Activated CD4-positive, alpha-beta T cell treated with anti-CD3 and anti-CD28 coated beads, Interleukin-2, amount 10 ng/mL, durations not matched to agents 24 days and 14 days (primary cell): Measurements from ENCODE around the gene BLMH. TPM values are rescaled to one million over a fixed set of nuclear protein-coding genes. Genes with fewer than 3 reads are reported as not detected.

Experiments
- DNase-seq: peaks from one replicate; pipeline ENCODE4 v3.0.0; 2022
- H3K27ac Mint-ChIP-seq: one replicate; pipeline ENCODE4 v1.8.0; 2022; ENCODE audit warnings: mild to moderate bottlenecking, mixed read lengths
- H3K27me3 Mint-ChIP-seq: one replicate; pipeline ENCODE4 v1.8.0; 2022; ENCODE audit warnings: mixed read lengths
- H3K36me3 Mint-ChIP-seq: one replicate; pipeline ENCODE4 v1.8.0; 2022; ENCODE audit warnings: low read depth, mild to moderate bottlenecking, mixed read lengths
- H3K4me1 Mint-ChIP-seq: one replicate; pipeline ENCODE4 v1.8.0; 2021; ENCODE audit warnings: mixed read lengths
- H3K4me3 Mint-ChIP-seq: one replicate; pipeline ENCODE4 v1.8.0; 2022; ENCODE audit warnings: mild to moderate bottlenecking, moderate library complexity, mixed read lengths
- H3K9me3 Mint-ChIP-seq: one replicate; pipeline ENCODE4 v1.8.0; 2021; ENCODE audit warnings: mixed read lengths
- intact Hi-C: fragments of 100-400 bp; cut with micrococcal nuclease; formaldehyde crosslinking; loops from one replicate; pipeline ENCODE4 v1.15.1; 2023
- total RNA-seq: library from RNA; stranded (reverse); gene quantifications from 2 replicates; pipeline ENCODE4 v1.2.3, GENCODE V29; 2022

The BLMH gene
- 68.2 and 72.8 TPM in 2 replicates for total RNA-seq

DNA sequence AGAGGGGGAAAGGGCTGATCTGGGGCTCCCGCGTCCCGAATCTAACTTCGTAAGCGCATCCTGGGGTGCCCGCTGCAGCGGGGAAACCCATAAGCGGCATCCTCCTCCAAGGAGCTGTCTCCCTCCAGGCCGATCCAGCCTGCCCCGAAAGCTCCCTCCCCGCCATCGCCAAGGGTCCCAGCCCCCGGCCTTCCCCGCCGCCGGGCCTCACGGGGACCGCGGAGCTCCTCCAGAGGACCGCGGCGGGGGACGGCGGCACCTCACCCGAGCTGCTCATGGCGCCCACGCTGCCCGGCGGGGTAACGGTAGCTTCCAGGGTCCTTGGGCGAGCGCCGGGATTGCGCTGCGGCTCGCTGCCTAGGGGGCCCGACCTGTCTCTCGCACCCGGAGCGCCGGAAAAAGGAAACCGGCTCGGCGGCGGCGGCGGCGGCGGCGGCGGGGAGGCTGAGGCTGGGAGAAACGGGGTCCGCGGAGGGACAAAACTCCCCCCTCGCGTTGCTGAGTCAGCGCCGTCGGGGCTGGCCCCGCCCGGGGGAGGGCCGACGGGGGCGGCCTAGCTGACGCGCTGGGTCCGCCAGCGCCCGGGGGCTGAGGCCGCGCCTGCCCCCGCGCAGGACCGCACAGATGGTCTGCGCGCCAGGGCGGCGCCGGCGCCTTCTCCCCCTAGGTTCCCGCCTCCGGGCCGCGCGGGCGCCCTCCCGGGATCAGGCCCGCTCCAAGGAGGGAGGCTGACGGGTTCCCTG, at the start of gene BLMH:
Gene BLMH, minus strand, starts transcription at position 402 of the 743 bp plus-strand sequence. Its CDS starts 125 bp downstream, at position 277.
- no peaks in the 10 kb centered on the region for H3K27me3 Mint-ChIP-seq

GRCh38 chr17:30340801-30341356, 49.1 kb upstream of the BLMH start:
- peaks cover 4% of the 10 kb centered on the region for H3K9me3 Mint-ChIP-seq
- H3K27me3 Mint-ChIP-seq: peaks cover 8% of the 10 kb centered on the region
- H3K27ac Mint-ChIP-seq: no peak overlapping the region
- H3K36me3 Mint-ChIP-seq: no peaks in the 10 kb centered on the region
- no peak for DNase-seq
- H3K4me3 Mint-ChIP-seq: no peak overlapping the region
- H3K4me1 Mint-ChIP-seq: peaks cover 22% of the 10 kb centered on the region
- intact Hi-C loops: loop anchor here (2.0 kb wide), 3 partner anchors 22 to 136 kb away; partner anchors contain the start of gene GOSR1

More for the DNA sequence above, at the start of gene BLMH:
- Mint-ChIP-seq H3K4me3 (peak within 1 kb of the TSS; percentile 91), H3K36me3 (peaks cover 17% of the 10 kb centered on the region), H3K4me1 (peaks cover 15% of the 10 kb centered on the region), H3K27ac (peak within 1 kb of the TSS; percentile 91), H3K9me3 (no peaks in the 10 kb centered on the region)
- intact Hi-C loops: loop anchor here (1.0 to 5.0 kb wide), 2 partner anchors 41 to 174 kb away; partner anchors contain the start of gene NSRP1
- peak; percentile 96 for DNase-seq

DNA sequence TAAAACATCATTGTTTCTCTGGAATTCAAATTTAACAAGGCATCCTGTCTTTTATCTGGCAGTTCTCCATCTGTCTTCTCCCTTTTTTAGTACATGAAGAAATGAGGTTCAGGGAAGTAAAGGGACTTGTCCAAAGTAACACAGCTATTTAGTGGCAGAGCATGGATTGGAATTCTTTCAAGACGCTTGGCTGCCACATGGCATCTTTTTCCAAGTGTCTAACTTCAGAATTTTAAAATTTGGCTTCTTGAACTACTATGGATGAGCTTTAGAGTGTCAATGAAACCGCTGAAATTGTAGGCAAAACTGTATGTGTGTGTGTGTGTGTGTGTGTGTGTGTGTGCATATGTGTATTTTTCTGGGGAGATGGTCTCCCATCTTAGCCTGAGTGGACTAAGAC, 47.3 kb upstream of the BLMH start:
- no peak for DNase-seq
- intact Hi-C loops: no loop called here
- H3K36me3 Mint-ChIP-seq: no peaks in the 10 kb centered on the region
- no peak overlapping the region for H3K4me3 Mint-ChIP-seq
- H3K27me3 Mint-ChIP-seq: peaks cover 8% of the 10 kb centered on the region
- peaks cover 18% of the 10 kb centered on the region for H3K4me1 Mint-ChIP-seq
- no peak overlapping the region for H3K27ac Mint-ChIP-seq
- H3K9me3 Mint-ChIP-seq: peaks cover 4% of the 10 kb centered on the region

DNA sequence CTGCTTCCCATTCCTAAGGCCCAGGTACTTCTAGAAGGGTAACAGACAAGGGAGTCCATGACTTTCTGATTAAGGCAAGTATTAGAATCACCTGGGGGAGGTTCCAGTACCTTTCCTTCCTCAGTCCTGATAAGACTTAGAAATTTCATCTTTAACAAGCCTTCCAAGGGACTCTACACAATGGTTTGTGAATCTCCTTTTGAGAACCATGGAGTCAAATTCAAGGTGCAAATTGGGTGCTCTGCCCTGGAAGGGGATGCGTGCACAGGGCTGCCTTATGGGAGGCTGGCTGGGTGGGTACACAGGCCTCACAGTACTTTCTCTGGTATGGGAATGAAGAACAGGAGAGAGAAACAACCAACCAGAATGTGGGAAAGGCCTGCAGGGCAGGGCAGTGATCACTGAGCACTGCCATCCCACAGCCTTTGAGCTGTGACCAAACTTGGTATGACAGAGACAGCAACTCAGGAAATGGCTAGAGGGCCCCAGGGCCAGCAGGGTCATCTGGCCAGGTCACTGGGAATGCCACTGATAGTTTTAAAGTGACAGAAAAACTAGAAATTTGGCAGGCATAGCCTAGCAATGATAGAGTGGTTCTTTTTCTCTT, 45.8 kb upstream of the BLMH start:
- intact Hi-C loops: no loop called here

GRCh38 chr17:30336369-30337171, 44.8 kb upstream of the BLMH start:
- H3K27me3 Mint-ChIP-seq: peaks cover 8% of the 10 kb centered on the region

More for the DNA sequence above, 45.8 kb upstream of the BLMH start:
- no peaks in the 10 kb centered on the region for H3K36me3 Mint-ChIP-seq
- H3K27me3 Mint-ChIP-seq: peaks cover 8% of the 10 kb centered on the region
- peaks cover 4% of the 10 kb centered on the region for H3K9me3 Mint-ChIP-seq
- H3K27ac Mint-ChIP-seq: no peak overlapping the region
- no peak for DNase-seq
- H3K4me1 Mint-ChIP-seq: peaks cover 28% of the 10 kb centered on the region
- no peak overlapping the region for H3K4me3 Mint-ChIP-seq

GRCh38 chr17:30334421-30334820, 42.7 kb upstream of the BLMH start:
- Mint-ChIP-seq H3K4me1 (peaks cover 40% of the 10 kb centered on the region), H3K4me3 (no peak overlapping the region), H3K27me3 (peaks cover 7% of the 10 kb centered on the region), H3K9me3 (peaks cover 4% of the 10 kb centered on the region), H3K27ac (no peak overlapping the region), H3K36me3 (no peaks in the 10 kb centered on the region)
- no peak for DNase-seq
- intact Hi-C loops: no loop called here

More at GRCh38 chr17:30336369-30337171, 44.8 kb upstream of the BLMH start:
- Mint-ChIP-seq H3K9me3 (peaks cover 4% of the 10 kb centered on the region), H3K4me3 (no peak overlapping the region), H3K4me1 (peaks cover 33% of the 10 kb centered on the region), H3K27ac (no peak overlapping the region), H3K36me3 (no peaks in the 10 kb centered on the region)
- intact Hi-C loops: loop anchor here (1.0 kb wide), 2 partner anchors 211 to 232 kb away; no protein-coding TSS in a partner anchor
- DNase-seq: peak; percentile 88

DNA sequence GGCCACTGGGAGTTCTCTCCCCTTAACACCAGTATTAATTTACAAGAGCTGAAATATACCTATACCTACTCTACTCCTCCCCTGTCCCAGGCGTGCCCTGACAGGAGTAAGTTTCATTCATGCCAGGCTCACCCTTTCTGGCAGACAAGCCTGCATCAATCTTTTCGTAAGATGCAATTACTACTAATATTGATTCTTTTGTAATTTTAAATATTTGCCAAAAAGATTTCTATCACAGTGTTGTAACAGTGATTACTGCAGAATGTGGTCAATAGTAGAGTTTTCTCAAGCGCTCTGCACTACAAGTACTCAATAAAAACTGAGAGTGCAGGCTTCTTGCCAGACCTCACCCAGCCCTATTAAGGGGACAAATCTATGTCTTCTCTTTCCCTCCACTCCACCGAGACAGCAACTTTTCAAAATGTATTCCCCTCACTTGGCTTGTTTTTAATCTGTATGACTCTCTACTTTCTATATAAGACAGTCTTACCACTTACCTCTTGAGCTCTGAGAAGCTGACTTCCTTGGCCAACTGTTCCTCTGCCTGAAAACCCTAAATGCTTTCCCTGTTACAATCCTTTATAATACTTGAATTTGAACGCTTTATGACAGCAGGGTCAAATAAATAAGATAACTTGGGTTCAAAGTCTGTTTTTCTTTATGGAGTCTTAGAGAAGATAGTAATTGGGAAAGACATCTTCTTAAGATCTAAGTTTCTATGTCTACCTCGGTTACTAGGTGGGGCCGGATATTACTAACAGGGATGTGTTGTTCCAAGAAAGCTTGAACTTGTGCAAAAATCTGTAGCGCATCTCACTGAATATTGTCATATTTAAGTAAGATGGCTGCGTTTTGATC, 42.0 kb upstream of the BLMH start, which contains the start of gene TMIGD1:
Gene TMIGD1, minus strand, starts transcription at position 555 of the 858 bp plus-strand sequence. CDS start 1,924 bp downstream, outside the sequence.
- peaks cover 6% of the 10 kb centered on the region for H3K27me3 Mint-ChIP-seq
- intact Hi-C loops: loop anchor here (2.0 kb wide), 1 partner anchor 217 kb away; the partner anchor contains the start of gene NSRP1
- DNase-seq: no peak
- H3K27ac Mint-ChIP-seq: peak within 1 kb of the TSS; percentile 75
- H3K4me1 Mint-ChIP-seq: peaks cover 40% of the 10 kb centered on the region
- H3K9me3 Mint-ChIP-seq: peaks cover 4% of the 10 kb centered on the region
- no peaks in the 10 kb centered on the region for H3K36me3 Mint-ChIP-seq
- H3K4me3 Mint-ChIP-seq: peak within 1 kb of the TSS; percentile 39

DNA sequence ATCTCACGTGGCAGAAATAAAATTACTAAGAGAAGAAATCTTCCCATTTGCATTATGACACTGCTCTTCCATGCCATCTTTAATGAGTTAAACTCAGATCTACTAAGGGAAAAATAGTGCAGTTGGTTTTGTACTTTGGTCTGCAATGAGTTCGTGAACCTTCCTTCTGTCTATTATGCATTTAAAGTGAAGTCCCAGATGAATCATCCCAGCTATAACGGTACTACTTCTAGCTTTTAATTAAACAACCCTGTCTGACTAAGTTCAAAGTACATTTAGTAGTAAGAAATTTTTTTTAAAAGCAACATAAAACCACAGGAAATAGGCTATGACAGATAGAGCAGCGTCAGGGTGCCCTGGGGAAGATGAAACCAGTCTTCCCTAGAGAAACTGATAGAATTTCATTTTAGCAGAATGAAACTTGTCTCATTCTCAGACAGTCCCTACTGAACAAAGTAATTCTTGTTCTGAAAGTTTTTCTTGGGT, 40.4 kb upstream of the BLMH start:
- peak overlapping the region; percentile 75 for H3K27ac Mint-ChIP-seq
- peak overlapping the region; percentile 61 for H3K4me3 Mint-ChIP-seq
- no peaks in the 10 kb centered on the region for H3K36me3 Mint-ChIP-seq
- peaks cover 40% of the 10 kb centered on the region for H3K4me1 Mint-ChIP-seq
- peak; percentile 82 for DNase-seq
- intact Hi-C loops: loop anchor here (1.0 to 2.0 kb wide), 4 partner anchors 31 to 215 kb away; partner anchors contain the start of genes BLMH, CPD and NSRP1
- peaks cover 4% of the 10 kb centered on the region for H3K9me3 Mint-ChIP-seq
- peaks cover 2% of the 10 kb centered on the region for H3K27me3 Mint-ChIP-seq

DNA sequence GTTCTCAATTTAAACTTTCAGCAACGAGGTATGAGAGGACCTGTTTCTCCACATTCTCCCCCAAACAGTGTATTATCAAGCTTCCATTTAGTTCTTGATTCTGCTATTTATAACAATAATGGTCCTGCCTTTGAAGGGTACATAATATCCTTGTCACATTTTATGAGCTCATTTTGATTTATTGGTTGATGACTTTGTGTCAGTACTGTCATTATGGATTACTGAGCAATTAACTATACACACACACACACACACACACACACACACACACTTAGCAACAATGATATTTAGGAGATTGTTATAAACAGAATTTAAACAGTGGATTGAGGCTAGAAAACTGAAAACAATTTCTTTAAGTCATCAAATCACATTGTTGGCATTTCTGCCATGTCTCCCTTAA, 35.1 kb upstream of the BLMH start:
- Mint-ChIP-seq H3K9me3 (no peaks in the 10 kb centered on the region), H3K4me1 (peaks cover 29% of the 10 kb centered on the region), H3K36me3 (no peaks in the 10 kb centered on the region), H3K4me3 (no peak overlapping the region), H3K27me3 (peaks cover 5% of the 10 kb centered on the region), H3K27ac (no peak overlapping the region)
- DNase-seq: no peak
- intact Hi-C loops: no loop called here

DNA sequence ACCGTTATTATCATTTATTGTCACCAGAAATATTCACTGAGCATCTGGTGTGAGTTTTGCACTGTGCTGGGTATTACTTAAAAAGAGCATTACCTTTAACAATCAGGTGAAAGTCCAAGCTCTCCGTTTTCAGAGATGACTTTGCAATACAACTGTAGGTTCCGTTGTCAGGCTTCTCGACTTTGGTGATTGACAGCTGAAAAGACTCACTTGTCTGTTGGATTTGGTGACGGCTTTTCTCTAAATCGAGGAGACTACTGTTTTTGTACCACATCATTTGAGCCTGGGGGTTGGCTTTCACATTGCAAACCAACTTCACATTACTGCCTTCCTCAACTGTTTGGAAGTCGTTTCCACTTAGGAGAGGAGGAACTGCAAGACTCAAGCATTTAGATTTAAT, 33.0 kb upstream of the BLMH start:
- no peaks in the 10 kb centered on the region for H3K36me3 Mint-ChIP-seq

DNA sequence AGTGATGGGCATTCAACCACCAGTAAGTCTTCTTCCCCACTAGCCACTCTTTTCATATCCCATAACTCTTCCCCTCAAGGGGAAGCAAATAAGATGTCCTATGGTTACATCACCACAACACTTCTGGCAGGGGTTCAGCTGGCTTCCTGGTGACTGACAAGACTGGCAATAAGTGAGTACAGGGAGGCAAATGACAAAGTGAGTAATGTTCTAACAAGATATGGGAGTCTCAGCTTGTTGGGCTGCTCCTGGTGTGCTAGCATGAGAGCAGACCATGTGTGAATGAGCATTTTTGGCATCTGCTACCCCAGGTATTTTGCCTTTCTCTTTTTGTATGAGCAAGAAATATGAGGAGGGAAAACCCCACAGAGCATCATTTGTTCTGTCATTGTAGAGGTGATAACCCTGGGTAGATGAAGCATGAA, 32.2 kb upstream of the BLMH start:
- DNase-seq: peak; percentile 65
- intact Hi-C loops: no loop called here
- Mint-ChIP-seq H3K9me3 (no peaks in the 10 kb centered on the region), H3K4me3 (no peak overlapping the region), H3K4me1 (peaks cover 15% of the 10 kb centered on the region), H3K36me3 (no peaks in the 10 kb centered on the region), H3K27ac (no peak overlapping the region), H3K27me3 (peaks cover 3% of the 10 kb centered on the region)

More for the DNA sequence above, 33.0 kb upstream of the BLMH start:
- Mint-ChIP-seq H3K9me3 (no peaks in the 10 kb centered on the region), H3K4me1 (peaks cover 15% of the 10 kb centered on the region), H3K27me3 (peaks cover 5% of the 10 kb centered on the region), H3K4me3 (no peak overlapping the region), H3K27ac (no peak overlapping the region)
- DNase-seq: no peak
- intact Hi-C loops: no loop called here

DNA sequence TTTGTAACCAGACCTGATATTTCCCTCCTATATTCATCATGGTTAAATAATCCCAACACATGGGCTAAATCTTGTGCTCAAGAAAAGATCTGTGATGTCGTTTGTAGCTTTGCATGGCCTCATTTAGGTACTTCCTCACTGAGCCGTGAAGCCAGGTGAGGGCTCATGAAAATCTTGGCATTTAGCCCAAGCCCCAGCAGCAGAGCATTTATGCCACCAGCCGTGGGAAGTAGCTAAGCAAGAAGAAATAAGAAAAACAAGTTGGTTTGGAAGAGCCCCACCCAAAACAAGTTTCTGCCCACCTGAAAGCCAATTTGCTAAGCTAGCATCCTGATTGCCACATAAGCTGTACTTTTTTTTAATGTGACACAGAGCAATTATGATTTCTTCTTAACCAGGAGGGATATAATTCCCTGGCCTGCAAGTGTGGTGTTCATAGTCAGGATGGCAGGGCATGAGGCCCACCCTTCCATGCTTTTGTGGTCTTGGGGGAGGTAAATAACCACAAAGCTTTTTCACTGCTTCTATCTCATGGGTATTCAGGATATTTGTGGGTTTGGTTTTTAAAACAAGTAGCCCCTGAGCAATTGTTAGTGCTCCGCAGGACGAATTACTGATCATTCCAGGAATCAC, 31.6 kb upstream of the BLMH start:
- peaks cover 3% of the 10 kb centered on the region for H3K27me3 Mint-ChIP-seq
- no peak overlapping the region for H3K4me3 Mint-ChIP-seq
- no peak for DNase-seq
- intact Hi-C loops: no loop called here
- no peaks in the 10 kb centered on the region for H3K9me3 Mint-ChIP-seq
- peaks cover 15% of the 10 kb centered on the region for H3K4me1 Mint-ChIP-seq
- no peak overlapping the region for H3K27ac Mint-ChIP-seq
- no peaks in the 10 kb centered on the region for H3K36me3 Mint-ChIP-seq
